GM19023 (cell line): Measurements from ENCODE around the gene LEF1.
"Not testable (repeated sequence)": the region's sequence is repeated elsewhere in the genome, so short reads cannot be mapped to it uniquely, and the experiment has no call there.

Source experiments
- ATAC-seq: cut with Tn5 transposase; IDR thresholded peaks from one replicate; pipeline ENCODE4 v1.9.1; 2021; ENCODE audit warnings: mild to moderate bottlenecking, moderate library complexity; ENCODE audit not compliant: unreplicated experiment

Gene LEF1

DNA sequence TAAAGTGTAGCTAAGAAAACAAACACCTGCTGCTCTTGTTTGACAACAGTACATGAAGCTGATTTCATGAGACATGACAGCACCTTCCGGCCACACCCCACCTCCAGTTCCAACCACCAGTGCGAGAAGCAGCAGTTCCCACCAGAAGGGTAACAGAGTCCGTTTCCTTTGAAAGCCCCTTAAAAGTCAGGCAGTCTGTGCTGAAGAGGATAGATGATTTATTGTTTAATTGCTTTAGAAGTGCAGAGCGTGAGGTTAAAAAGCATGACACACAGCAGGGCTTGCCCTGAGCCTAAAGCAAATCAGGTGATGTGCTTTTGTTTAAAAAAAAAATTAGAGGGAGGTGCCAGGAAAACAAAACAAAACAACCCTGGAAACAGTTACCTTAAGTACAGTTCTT, 96.4 kb downstream of the LEF1 start:
- ATAC-seq = no peak

DNA sequence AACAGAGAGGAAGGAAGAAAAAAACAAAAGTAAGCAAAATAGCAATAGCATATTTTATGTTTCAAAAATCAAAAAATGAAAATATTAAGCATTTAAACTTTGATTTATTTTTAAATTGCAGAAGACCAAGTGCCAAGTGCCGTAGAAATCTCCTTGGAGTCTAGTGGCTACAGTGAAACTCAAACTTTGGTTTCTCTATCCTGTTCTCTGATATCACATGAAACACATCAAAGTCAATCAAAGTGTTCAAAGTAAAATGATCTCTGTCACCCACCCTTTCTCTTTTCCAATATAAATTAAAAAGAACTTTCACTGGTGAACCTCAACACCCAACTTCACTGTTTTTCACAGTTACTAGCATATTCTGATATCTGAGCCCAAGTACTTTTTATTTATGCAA, 98.0 kb downstream of the LEF1 start:
- no peak for ATAC-seq

DNA sequence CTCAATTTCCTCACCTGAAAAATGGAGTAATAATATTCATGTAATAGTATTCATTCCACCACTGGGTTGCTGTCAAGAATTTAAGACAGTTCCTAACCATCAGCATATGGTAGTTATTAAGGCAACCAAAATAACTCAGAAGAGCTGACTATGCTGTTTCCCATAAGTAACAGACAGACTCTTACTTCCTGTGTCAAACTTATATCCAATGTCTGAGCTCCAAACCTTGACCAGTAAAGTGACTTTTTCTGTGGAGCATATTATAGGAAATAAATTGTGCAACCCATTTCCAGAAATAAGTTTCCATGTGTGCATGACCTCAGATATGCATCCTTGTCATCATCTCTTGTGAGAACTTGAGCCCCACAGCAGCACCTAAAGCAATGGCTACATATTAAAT, 100.3 kb downstream of the LEF1 start:
- no peak for ATAC-seq

DNA sequence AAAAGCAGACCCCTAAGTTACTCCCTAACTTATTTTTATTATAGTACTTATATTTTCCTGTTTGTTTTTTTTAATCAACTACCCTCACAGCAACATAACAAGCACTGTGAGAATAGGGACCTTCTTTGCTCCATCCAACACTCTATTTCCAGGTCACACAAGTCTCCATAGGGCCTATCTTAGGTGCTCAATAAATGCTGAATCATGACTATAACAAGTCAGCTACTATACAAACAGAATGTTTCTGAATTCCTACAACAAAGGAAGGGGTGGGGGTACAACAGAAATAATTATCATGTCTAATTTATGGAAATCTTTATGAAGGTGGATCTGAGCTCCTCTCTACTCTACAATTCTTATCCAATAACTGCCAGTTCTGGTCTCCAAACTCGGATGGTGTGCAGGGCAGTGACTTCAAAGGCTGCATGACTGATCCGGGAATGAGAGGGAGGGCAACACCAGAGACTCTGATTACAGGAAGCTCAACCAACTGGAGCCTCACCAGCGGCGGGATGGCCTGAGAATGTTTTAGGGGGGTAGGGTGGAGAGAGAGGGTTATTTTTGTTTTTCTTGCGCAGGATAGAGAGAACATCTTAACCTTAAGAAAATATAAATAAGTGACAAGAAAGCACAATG, 107.9 kb downstream of the LEF1 start:
- no peak for ATAC-seq

DNA sequence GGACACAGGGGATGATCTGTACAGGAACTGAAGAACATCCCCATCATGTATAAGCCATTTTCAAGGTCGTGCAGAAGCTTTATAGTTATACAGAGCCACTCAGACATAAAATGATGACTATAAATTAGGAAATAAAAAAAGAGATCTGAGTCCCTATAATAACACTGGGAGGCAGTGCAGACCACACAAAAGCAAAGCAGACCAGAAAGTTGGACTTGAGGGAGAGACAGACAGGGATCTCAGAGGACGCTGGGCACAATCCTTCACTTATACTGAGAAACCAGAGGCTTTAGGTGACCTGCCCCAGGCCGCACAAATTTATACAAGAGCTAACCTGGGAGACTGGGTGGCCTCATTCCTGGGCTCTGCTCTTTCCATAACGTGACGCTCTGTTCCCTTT, 108.6 kb downstream of the LEF1 start:
- ATAC-seq = no peak

DNA sequence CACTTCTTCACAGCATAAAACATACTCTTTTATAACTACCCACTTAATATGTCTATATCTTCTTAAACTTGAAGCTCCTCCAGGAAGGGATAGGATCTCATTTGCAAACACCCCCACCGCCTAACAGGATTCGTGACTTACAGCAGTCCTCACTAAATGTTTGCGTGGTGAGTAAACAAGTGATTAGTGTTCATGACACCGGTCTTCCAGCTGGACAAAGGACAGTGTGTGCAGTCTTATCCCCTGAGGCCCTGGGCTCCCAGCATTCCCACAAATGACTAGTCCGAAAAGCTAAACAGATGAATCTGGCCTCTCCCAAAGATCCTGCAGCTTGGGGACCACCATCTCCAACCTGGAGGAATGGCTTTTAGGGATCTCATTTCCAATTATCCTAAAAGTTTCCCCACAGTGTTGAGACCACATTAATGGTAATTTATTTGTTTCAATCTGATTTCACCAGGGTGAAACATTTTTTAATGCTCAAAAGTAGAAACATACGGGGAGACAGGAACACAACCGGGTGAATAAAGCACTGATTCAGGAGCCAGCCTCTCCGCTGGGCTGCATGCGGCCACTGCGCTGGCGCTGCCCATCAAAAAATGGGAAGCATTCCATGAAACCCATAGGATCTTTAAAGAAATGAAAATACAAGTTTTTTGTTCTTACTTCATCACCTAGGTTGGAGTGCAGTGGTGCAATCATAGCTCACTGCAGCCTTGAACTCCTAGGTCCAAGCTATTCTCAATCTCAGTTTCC, 109.9 kb downstream of the LEF1 start:
- no peak for ATAC-seq

DNA sequence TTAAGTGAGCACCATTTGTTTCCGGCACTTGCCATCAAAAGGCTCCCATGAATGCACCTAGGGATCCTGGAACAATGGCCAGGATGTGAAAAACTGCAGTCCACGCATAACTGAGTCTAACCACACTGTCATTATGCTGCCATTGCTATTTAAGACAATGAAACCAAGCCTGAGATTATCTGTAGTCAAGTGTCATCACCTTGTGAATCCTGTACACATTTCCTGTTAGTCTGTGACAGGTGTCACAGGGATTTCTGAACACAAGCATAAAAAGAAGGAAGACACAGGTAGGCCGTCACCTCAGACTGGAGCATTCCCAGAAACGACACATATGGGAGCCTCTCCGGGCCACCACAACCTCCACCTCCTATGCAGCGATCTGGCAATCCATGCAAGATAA, 112.3 kb downstream of the LEF1 start:
- ATAC-seq = no peak

DNA sequence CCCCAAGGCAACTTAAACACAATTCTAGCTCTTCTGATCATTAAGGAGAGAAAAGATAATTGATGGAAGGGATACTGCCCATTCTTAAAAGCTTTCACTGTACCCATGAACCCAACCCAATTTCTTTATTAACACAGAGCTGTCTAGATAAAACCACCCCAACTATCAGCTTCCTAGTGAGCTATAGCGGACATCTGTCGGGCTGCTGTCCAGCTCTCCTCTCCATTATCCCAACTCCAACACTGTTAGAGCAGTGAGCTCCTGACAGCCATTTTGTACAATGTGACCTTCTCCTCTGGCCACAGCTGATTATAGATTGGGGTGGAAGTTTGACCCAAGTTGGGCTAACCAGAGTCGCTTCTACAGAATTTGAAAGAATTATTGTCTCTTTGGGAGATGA, 112.9 kb downstream of the LEF1 start:
- ATAC-seq = no peak

DNA sequence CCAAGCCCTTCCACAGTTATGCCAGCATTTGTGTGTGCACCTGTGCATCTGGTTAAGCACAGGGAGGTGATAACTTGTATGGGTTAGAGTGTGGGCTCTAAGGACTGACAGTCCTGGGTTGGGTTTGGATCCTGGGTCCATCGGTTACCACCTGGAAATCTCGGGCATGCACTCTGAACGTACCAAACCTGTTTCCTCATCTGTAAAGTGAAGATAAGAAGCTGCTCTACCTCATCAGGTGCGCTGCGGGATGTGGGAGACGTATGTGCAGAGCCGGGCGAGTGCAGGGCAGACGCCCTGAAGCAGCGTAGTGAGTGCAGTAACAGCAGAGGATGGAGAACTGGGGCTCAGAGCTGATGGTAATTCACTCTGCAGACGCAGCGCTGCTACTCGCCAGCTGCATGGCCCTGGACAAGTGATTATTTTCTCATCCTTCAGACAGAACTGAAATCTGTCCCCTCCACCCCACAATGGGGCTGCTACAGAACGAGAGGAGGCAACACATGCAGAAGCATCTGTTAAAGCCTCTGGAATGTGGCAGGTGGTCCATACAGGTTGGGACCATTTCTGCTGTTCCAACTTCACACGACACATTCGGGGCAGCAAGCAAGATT, 114.6 kb downstream of the LEF1 start:
- ATAC-seq = no peak

DNA sequence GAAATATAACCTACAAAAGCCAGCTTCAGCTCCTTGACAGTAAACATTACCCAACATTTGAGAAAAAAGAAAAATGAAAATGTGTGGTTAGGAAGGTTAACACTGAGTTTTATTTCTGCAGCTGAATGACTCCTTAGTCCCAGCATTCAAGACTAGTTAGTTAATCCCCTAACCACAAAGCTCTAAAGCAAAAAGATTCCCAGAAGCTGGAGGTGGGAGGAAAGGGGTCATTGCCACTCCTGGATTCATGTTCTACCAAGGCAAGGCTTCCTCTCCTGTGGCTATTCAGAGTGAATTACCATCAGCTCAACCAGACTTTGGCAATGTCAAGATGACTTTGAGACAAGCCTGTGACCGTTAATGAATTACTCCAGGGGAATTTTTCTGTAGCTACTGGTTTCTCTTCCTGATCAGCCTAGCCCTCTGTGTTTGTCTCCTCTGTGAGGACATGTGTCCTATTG, 115.5 kb downstream of the LEF1 start:
- peak; percentile 95 for ATAC-seq

DNA sequence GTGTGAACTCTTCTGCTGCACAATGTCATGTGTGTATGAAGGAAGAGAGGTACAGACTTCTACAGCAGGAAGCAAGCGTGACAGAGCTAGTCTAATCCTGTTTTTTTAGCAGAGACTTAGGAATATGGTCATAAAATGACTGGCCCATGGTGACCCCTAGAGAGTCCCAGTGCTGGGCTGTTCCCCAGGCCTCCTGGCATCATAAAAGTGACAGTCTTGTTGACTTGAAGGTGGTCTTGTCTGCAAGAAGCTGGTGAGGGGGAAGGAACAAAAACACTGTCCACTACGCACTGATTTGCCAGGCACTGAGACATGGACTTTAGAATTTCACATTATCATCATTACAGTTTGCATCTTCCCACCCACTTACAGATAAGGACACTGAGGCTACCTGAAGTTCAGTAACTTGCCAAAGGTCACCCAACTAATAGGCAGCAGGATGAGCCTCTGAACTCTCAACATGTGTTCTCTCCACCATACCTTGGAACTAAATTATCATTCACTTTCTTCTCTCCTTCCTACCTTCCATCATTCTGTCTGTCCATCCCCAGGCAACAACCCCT, 116.1 kb downstream of the LEF1 start:
- ATAC-seq = no peak

DNA sequence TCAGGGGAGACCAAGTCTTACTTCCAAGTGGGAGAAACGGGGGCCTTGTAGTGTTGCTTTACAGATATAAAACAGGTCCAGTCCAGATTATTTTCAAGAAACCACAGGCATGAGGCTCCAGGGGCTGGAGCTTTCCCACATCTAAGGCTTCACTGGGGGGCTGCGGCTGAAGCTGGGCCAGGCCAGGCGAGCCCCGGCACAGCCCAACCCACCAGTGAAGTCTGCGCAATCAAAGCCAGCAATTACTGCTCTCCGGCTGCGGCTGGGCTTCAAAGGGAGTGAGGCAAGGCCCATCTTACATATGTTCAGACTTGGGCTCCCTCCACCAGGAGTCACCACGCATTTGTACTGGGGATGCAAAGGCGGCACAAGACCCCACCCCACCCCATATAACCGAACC, 117.4 kb downstream of the LEF1 start:
- no peak for ATAC-seq

DNA sequence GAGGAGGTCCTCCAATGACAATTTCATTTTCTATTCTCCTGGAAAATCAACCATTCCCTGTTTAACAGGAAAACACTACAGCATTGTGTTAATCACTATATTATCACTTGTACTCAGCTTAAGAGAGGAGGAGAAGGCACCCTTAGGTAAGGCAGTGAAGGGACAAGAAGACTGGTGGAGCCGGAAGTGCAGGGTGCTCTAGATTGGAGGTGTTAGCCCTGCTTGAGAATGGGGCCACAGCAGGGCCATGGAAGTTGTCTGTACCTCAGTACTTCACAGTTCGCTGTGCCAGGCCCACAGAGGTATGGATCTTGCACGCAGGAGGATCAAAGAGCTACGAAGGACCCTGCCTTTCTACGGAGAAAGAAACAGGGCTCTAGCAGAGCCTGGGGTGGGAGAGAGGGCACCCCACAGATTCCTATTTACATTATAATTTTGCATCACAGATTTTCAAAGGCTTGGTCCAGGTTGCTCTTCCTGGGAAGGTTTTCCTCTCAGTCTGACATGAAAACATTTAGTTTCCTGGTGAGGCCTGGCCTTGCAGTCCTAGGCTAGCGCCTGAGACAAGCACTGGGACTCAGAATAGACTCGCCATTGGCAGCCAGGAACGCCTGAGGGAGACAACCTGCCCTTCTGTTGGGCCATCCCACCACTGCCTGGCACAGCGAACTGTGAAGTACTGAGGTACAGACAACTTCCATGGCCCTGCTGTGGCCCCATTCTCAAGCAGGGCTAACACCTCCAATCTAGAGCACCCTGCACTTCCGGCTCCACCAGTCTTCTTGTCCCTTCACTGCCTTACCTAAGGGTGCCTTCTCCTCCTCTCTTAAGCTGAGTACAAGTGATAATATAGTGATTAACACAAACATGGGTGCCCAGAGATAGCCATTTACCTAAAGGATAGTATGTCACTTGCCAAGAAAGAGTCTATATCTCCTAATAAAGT, 118.3 kb downstream of the LEF1 start:
- not testable (repeated sequence) for ATAC-seq

DNA sequence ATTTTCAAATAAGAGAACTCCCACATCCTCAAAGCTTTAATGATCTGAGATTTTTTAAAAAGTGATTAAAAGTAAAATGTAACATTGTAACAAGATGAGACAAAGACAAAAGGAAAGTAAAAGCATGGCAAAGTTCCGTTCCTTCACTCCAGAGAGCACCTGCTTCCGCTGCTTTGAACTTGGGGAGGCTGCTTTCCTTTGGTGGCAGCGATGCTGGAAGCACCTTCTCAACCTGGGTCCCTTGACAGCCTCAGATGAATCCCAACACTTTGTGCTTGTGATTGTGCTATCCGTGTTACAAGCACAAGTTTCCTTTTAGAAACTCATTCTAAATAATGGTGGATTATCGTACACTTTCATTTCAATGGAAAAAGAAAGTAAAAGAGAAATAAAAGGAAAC, 119.3 kb downstream of the LEF1 start:
- no peak for ATAC-seq

DNA sequence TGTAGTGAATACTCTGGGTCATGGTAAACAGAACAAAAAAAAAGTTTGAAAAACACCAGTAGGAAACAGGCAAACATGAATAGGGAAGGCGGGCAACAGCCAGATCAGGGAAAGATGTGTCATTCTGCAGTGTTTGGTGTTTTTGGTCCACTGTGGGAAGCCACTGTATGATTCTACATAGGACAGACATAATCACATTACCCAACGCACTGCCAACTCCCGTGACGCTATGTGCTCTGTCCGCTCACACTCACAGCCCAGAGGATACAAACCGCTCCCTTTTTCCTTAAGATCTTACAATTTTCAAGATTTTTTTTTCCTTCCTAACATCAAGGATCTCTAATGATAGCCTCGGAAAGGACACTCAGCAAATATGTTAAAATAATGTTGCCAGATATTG, 119.7 kb downstream of the LEF1 start:
- ATAC-seq = no peak

DNA sequence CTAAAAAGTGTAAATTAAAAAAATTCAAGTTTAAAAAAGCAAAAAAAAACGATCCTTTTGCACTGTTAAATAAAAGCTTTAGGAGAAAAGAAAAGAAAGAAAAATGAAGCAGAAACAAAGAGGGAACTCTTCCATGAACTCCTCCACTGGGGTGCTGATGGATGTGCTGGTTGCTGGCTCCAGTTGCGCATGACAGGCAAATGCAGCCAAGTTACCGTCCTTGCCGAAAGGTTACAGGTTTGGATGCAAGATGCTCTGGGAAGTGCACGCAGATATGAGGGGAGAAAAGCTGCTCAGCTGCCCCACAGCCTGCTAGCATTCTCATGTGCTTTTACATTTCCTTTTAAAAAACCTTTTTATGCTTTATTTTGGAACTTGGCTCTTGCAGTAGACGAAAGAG, 120.6 kb downstream of the LEF1 start:
- ATAC-seq = no peak

DNA sequence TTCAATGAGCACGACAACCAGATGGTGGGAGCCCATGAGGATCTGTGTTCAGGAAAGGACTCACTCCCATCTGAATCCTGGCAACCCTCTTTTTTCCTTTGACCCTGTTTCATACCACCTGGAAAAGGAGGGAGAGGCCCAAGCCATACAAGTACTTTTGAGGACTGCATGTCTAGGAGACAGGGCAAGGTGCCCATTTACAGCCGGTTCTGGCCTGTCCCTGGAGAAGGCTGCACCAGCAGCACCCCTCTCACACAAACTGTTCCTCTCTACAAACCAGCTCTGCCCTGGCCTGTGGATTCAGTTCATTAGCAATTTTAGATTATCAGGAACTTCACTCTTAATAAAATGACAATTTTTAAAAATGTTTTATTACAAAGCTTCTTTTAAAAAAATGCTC, 121.5 kb downstream of the LEF1 start:
- no peak for ATAC-seq

DNA sequence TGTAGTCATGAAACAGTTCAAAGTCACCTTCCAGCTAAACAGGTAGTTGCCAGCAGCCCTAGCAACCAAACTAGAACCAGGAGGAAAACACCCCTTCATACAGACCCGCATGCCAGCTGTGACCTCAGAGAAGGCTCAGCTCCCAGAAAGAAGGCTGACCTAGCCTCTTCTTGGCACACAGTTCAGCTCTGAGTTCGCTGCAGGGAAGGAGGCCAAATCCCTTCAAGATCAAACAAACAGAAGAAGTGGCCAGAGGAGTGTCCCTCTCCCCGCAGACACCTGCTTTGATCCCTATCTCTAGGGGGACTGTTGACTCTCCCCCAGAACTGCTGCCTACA, 123.1 kb downstream of the LEF1 start:
- no peak for ATAC-seq

DNA sequence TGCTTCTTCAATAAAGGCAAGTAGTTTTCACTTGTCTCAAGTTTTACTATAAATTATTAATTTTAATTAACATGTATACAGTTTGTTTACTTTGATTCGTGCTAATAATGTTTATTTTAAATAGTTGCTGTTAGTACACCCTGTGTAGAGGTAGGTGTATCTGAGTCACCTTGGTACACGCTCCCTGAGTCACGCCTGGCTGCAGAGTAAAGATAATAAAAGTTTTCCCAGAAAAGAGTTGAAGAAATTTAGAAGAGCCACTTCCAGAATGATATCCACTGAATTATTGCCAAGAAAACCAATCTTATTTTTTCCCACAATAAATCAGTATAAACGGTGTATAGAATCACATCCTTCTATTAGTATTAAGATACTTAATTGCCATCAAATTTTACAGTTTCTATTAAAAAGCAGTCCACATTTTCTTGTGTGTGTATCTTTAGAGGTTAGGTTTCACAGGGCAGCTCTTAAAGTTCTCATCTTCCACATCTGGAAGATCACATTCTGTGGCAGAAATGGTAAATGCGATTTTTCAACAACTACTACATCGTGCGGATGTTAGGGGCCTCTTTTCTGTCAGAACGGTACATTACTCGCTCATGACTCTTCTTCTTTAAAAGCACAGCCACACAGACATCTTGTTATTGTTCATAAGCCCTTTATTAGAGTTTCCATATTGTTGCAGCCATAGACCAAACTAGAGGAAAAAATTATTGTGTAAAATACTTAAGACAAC, 123.6 kb downstream of the LEF1 start:
- ATAC-seq = no peak

DNA sequence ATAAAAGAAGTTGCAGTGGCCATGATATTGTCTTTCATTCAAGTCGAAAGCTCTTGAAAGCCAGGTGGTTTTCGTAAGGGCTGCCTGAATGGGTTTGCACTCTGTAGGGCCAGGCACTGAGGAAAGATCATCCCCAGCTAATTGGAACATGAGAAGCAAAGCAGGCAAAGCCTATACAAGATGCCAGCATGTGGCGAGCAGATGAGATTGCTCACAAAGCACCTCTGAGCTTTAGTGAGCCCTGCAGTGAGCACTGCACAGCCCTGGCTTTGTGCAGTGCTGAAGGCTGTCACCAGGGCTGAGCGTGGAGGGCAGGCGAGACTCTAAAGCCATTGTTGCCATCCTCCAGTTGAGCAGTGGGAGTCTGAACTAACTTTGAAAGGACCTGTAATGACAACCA, 125.2 kb downstream of the LEF1 start:
- ATAC-seq = no peak
